Activated naive CD4-positive, alpha-beta T cell treated with anti-CD3 and anti-CD28 coated beads, Interleukin-2, amount 50 U/mL, for 16 hours (primary cell): Measurements from ENCODE around the gene KIR3DL1.
"Not testable (repeated sequence)": the region's sequence is repeated elsewhere in the genome, so short reads cannot be mapped to it uniquely, and the experiment has no call there.

ENCODE experiments used
- DNase-seq: peaks from one replicate; pipeline ENCODE4 v3.0.0-alpha.2; 2020

KIR3DL1 gene

DNA sequence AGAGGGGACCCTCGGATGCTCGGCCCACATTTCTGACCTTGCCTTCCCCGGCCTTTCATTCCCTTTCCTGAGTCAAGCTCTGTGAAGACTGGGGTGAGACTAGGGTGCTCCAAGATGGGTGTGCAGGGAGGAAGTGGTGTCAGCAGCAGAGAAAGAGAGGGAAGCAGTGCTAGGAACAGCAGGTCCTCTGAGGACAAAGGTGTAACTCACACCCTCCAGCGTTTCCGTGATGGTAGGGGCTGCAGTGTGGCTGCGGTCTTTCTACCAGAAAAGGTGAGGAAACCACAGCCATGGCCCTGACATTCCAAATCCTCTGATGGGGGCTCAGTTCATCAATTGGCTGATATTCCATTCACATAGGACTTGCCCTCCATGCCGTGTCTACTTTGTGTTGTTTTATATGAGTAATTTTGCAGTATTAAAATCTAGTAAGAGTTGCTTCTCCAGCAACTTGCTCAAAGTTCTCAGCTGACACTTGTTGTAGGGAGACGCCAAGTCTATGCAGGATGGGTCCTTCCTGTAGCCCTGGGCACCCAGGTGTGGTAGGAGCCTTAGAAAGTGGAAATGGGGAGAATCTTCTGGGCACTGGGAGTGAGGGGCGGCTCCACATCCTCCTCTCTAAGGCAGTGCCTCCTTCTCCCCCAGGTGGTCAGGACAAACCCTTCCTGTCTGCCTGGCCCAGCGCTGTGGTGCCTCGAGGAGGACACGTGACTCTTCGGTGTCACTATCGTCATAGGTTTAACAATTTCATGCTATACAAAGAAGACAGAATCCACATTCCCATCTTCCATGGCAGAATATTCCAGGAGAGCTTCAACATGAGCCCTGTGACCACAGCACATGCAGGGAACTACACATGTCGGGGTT is 1.6 kb downstream of the KIR3DL1 start:
- no peak for DNase-seq

DNA sequence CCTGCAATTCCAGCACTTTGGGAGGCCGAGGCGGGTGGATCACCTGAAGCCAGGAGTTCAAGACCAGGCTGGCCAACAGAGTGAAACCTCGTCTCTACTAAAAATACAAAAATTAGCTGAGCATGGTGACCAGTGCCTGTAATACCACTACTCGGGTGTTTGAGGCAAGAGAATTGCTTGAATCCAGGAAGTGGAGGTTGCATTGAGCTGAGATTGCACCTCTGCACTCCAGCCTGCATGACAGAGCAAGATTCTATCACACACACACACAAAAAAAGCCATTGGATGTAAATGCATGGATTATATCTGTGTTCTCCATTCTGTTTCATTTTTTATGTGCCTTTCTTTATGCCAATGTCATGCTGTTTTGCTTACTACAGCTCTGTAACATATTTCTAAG is 8.1 kb downstream of the KIR3DL1 start:
- DNase-seq = not testable (repeated sequence)

DNA sequence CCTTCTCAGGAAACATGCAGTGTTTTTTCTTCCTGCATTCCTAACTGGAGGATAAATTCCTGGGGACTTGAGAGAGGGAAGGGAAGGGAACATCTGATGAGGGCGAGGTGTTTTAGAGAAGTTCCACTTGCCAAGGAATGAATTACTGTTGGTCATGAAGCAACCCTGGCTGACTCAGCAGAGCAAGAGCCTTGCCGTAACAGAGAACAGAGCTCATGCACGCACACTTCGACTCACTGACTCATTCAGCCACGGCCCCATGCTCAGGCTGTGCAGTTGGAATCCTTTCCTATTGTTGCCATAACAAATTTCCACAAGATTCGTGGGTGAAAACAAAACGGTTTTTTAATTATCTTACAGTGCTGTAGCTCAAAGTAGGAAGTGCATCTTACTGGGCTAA is 9.1 kb downstream of the KIR3DL1 start:
- not testable (repeated sequence) for DNase-seq

DNA sequence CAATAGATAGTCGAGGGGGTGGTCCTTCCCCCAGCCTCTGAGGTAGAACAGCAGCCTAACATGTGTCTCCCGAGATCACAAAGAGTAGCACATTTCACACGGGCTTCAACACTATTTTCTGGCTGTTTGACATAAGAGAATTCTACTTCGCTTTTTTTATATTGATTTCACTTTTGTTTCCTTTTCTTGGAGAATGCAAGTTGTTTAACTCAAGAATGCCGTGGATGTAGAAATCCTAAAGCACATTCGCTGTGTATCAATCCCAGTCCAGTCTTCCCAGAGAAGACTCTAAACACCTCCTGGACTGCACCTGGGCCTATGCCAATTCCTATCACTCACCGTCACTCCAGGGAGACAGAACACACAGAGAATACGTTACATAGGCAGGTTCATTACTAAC is 11.8 kb downstream of the KIR3DL1 start:
- not testable (repeated sequence) for DNase-seq

DNA sequence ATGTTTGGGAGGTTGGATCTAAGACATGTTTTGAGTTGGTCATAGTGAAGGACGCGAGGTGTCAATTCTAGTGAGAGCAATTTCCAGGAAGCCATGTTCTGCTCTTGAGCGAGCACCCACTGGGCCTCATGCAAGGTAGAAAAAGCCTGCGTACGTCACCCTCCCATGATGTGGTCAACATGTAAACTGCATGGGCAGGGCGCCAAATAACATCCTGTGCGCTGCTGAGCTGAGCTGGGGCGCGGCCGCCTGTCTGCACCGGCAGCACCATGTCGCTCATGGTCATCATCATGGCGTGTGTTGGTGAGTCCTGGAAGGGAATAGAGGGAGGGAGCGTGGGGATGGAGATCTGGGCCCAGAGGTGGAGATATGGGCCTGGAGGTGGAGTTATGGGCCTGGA is 16.2 kb downstream of the KIR3DL1 start, which contains the start of gene KIR2DS4:
Gene KIR2DS4, plus strand, starts transcription at position 181 of the 400 bp plus-strand sequence.
- not testable (repeated sequence) for DNase-seq

DNA sequence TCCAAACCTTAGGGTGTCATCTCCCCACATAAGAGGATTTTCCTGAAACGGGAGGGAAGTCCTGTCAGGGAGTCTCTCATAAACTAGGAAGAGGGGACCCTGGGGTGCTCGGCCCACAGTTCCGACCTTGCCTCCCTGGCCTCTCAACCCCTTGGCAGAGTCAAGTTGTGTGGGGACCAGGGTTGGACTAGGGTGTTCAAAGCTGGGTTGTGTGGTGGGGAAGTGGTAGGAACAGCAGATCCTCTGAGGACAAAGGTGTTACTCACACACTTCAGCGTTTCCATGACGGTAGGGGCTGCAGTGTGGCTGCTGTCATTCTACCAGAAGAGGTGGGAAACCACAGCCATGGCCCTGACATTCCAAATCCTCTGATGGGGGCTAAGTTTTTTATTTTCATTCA is 18.9 kb downstream of the KIR3DL1 start:
- not testable (repeated sequence) for DNase-seq

DNA sequence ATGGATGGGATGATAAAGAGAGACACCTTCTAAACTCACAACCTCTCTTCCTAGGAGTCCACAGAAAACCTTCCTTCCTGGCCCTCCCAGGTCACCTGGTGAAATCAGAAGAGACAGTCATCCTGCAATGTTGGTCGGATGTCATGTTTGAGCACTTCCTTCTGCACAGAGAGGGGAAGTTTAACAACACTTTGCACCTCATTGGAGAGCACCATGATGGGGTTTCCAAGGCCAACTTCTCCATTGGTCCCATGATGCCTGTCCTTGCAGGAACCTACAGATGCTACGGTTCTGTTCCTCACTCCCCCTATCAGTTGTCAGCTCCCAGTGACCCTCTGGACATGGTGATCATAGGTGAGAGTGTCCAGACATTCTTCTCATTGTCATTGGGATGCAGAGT is 21.3 kb downstream of the KIR3DL1 start:
- not testable (repeated sequence) for DNase-seq

DNA sequence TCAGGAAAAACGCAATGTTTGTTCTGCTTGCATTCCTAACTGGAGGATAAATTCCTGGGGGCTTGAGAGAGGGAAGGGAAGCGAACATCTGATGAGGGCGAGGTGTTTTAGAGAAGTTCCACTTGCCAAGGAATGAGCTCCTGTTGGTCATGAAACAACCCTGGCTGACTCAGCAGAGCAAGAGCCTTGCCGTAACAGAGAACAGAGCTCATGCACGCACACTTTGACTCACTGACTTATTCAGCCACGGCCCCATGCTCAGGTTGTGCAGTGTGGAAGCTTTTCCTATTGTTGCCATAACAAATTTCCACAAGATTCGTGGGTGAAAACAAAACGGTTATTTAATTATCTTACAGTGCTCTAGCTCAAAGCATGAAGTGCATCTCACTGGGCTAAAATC is 26.9 kb downstream of the KIR3DL1 start:
- DNase-seq = not testable (repeated sequence)

DNA sequence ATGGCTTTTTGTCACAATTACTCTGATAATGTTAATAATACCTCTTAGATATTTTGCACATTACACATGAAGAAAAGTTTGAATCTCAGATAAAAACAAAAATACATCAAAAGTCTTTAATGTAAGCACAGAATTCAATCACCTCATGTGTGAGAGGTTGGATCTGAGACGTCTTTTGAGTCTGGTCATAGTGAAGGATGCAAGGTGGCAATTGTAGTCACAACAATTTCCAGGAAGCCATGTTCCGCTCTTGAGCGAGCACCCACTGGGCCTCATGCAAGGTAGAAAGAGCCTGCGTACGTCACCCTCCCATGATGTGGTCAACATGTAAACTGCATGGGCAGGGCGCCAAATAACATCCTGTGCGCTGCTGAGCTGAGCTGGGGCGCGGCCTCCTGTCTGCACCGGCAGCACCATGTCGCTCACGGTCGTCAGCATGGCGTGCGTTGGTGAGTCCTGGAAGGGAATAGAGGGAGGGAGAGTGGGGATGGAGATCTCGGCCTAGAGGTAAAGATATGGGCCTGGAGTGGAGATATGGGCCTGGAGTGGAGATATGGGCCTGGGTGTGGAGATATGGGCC is 33.9 kb downstream of the KIR3DL1 start, which contains the start of gene KIR3DL2:
Gene KIR3DL2, plus strand, starts transcription at position 383 of the 580 bp plus-strand sequence. Its CDS starts 33 bp downstream, at position 416.
- not testable (repeated sequence) for DNase-seq

DNA sequence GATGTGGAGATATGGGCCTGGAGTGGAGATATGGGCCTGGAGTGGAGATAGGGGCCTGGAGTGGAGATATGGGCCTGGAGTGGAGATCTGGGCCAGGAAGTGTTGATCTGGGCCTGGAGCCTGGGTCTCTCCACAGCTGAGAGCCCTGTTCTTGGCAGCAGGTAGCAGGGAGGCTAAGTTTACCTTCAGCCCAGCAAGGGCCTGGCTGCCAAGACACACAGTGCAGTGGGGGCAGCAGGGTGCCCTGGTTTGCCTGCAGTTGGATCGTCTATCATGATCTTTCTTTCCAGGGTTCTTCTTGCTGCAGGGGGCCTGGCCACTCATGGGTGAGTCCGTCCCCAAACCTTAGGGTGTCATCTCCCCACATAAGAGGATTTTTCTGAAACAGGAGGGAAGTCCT is 34.7 kb downstream of the KIR3DL1 start:
- DNase-seq = no peak

DNA sequence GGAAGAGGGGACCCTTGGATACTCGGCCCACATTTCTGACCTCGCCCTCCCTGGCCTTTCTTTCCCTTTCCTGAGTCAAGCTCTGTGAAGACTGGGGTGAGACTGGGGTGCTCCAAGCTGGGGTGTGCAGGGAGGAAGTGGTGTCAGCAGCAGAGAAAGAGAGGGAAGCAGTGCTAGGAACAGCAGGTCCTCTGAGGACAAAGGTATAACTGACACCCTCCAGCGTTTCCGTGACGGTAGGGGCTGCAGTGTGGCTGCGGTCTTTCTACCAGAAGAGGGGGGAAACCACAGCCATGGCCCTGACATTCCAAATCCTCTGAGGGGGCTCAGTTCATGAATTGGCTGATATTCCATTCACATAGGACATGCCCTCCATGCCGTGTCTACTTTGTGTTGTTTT is 35.1 kb downstream of the KIR3DL1 start:
- no peak for DNase-seq

DNA sequence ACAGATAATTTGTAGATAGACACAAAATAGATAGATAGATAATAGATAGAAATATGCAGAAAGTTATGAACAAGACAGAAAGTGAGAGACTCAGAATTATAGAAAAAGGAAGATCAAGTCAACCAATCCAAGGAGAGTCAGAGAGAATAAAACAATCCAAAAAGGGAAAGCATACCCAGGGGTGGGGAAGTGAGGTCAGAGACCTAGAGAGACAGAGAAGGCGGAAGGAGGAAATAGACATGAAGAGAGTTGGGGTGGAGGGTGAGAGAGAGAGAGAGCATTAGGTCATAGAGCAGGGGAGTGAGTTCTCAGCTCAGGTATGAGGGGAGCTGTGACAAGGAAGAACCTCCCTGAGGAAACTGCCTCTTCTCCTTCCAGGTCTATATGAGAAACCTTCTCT is 39.0 kb downstream of the KIR3DL1 start:
- not testable (repeated sequence) for DNase-seq

DNA sequence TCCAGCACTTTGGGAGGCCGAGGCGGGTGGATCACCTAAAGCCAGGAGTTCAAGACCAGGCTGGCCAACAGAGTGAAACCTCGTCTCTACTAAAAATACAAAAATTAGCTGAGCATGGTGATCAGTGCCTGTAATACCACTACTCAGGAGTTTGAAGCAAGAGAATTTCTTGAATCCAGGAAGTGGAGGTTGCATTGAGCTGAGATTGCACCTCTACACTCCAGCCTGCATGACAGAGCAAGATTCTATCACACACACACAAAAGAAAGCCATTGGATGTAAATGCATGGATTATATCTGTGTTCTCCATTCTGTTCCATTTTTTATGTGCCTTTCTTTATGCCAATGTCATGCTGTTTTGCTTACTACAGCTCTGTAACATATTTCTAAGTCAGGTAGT is 42.2 kb downstream of the KIR3DL1 start:
- DNase-seq = not testable (repeated sequence)

DNA sequence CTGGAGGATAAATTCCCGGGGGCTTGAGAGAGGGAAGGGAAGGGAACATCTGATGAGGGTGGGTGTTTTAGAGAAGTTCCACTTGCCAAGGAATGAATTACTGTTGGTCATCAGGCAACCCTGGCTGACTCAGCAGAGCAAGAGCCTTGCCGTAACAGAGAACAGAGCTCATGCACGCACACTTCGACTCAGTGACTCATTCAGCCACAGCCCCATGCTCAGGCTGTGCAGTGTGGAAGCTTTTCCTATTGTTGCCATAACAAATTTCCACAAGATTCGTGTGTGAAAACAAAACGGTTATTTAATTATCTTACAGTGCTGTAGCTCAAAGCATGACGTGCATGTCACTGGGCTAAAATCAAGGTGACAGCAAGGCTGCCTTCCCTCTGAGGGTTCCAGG is 43.2 kb downstream of the KIR3DL1 start:
- not testable (repeated sequence) for DNase-seq

DNA sequence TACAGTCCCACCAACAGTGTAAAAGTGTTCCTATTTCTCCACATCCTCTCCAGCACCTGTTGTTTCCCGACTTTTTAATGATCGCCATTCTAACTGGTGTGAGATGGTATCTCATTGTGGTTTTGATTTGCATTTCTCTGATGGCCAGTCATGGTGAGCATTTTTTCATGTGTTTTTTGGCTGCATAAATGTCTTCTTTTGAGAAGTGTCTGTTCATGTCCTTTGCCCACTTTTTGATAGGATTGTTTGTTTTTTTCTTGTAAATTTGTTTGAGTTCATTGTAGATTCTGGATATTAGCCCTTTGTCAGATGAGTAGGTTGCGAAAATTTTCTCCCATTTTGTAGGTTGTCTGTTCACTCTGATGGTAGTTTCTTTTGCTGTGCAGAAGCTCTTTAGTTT is 47.2 kb downstream of the KIR3DL1 start:
- DNase-seq = not testable (repeated sequence)

DNA sequence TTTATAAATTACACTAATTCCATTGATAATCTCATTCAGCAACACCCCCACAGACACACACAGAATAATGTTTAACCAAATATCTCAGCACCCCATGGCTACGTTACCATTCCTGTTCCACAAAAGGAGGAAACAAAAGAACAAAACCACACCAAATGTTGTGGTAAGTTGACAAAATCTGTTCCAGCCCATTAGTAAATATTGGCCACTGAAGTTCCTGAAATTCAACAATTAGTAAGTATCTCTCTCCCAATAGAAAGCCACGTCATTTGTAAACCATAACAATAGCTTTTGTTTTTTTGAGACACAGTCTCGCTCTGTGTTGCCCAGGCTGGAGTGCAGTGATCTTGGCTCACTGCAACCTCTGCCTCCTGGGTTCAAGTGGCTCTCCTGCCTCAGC is 55.4 kb downstream of the KIR3DL1 start:
- no peak for DNase-seq

DNA sequence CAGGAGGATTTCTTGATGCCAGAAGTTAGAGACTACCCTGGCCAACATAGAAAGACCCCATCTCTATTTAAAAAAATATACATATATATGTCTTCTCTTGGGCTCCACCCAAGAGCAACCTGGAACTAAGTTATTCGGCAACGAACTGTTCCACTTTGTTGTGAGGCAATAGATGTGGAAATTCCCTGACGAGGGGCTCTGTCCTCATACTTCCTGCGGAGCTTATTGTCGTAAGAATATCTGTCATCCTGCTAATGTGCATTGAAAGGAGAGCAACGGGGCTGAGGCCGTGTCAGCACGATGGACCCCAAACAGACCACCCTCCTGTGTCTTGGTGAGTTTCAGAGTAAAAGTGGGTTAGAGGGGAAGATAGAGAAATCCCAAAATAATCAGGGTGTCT is 57.7 kb downstream of the KIR3DL1 start, which contains the start of gene FCAR:
Gene FCAR, plus strand, starts transcription at position 246 of the 400 bp plus-strand sequence. Its CDS starts 55 bp downstream, at position 301.
- no peak for DNase-seq

DNA sequence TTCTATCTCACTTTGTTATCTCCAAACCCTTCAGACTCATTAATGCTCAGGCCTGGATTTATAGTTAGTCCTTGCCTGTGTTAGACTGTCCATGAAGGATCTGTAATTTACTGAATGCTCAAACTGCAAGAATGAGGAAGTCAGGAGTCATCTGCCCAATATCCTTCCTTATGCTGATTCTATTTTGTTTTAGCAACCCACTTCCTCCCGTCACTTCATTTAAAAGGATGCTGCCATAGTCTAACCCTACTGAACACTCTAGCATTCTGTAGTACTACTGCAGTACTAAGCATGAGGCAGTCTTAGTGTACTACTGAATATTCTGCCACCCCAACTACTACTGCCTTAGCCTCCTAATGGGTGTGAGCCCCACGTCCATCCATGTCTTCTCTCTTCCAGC is 59.2 kb downstream of the KIR3DL1 start:
- DNase-seq = no peak

DNA sequence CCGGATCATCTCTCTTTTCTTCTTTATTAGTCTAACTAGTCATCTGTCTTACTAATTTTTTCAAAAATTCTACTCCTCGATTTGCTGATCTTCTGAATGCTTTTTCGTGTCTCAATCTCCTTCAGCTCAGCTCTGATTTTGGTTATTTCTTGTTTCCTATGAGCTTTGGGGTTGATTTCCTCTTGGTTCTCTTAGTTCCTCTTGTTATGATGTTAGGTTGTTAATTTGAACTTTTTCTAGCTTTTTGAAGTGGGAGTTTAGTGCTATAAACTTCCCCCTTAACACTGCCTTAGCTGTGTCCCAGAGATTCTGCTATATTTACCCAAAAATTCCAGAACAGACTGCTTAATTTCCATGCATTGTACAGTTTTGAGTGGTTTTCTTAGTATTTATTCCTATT is 61.2 kb downstream of the KIR3DL1 start:
- no peak for DNase-seq
